ENCODE measurements around the gene GPR17.

GRCh38 chr2:127626175-127626574, 19.8 kb upstream of the GPR17 start:
- TF ChIP-seq ZNF431 (CRISPR knock-in tag; IDR thresholded peaks at IDR 0.05) = no peak
- TF ChIP-seq MYC (IDR thresholded peaks at IDR 0.05; ENCODE audit: low read depth, low read length) = no peak
- TF ChIP-seq MYC (CRISPR knock-in tag; IDR thresholded peaks at IDR 0.05; ENCODE audit: borderline replicate concordance, low read depth) = no peak
- TF ChIP-seq GTF3C2 (IDR thresholded peaks at IDR 0.05; ENCODE audit: borderline replicate concordance, extremely low read depth, insufficient read length) = no peak
- no peak for TF ChIP-seq CTBP1 (IDR thresholded peaks at IDR 0.05; ENCODE audit: borderline replicate concordance)
- TF ChIP-seq KLF16 (IDR thresholded peaks at IDR 0.05) = no peak

Measured in K562 (cell line).